Medulla oblongata (tissue), 1 donor: ENCODE results near the gene REPS1.
"Not testable (repeated sequence)": the region's sequence is repeated elsewhere in the genome, so short reads cannot be mapped to it uniquely, and the experiment has no call there.

ENCODE experiments used
- DNase-seq: peaks from one replicate; pipeline ENCODE4 v3.0.0-alpha.2; 2015; ENCODE audit errors: extremely low spot score

REPS1 gene

DNA sequence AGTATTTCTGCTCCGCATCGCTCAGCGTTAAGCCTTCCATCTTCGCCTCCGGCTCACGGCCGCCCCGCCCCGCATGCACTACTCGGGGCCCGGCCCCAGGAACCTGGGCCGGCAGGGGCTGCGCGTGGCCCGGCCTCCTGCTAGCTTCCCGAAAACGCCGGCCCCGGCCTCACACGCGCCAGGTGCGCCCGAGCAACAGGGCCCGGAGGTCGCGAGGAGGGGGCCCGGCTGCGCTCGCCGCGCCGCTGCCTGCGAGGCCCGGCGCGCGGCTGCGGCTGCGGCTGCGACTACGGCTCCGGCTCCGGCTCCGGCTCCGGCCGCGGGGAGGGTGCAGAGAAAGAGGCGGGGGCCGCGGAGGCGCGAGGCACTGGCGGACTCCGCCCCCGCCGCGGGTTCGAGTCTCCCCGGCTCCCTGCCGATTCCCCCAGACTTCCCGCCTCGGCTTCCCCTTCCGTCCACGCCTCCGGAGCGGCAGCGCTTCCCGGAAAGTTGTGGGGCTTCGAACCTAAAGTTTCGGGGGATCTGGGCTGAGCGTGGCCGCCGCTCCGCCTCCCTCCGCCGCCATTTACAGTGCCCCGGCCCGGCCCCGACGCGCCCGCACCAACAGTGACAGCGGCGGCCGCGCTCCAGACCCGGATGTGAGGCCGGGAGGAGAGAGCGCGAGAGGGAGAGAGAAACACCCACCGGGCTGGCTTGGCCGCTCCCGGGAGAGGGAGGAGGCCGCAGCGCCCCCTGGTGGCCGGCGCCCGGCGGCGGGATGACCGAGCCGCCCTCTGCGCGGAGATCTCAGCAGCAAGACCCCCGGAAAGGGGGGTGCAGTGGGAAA, at the start of gene REPS1:
TSS of gene REPS1 (minus strand) at position 611 of the 826 bp plus-strand sequence. CDS start at position 40, 571 bp downstream.
- DNase-seq: peak; percentile 92

DNA sequence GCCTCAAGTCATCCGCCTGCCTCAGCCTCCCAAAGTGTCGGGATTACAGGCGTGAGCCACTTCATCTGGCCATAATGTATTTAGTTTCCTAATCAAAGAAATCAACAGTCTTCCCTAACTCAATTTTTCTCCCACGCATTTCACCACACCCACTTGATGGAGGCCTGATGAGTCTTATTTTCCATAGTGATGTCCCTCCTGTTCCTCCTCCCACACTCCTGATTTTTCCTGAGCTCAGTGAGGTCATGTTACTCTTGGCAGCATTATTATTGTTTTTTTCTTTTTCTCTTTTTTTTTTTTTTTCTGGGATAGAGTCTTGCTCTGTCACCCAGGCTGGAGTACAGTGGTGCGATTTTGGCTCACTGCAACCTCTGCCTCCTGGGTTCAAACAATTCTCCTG, 49.4 kb upstream of the REPS1 start:
- no peak for DNase-seq

DNA sequence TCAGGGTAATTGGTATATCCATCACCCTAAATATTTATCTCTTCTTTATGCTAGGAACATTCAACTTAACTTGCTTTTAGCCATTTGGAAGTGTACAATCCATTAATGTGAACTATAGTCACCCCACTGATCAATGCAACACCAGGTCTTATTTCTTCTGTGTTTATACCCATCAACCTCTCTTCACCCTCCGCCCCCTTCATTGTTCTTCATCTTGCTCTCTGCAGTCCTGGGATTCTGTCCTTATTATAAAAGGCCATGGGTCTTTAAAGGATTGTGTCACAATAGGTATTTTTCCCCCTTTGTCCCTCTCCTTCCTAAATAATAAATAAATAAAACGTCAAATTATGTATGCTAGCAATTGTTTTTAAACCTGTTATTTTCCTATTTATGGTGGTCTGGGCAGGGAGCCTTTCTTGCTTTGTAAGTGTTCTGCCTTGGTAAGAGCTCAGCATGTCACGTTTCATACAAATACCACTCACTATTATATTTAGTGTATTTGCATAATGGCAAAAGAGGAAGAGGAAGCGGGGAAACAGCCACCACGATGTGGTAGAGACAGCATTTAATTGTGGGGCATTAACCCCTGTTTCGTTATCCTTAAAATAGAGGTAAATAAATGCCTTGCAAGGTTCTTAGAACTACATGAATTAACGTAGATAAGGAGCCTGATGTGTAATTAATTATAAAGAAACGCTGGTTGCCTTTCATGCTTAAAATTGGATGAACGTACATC, 42.3 kb upstream of the REPS1 start:
- no peak for DNase-seq

DNA sequence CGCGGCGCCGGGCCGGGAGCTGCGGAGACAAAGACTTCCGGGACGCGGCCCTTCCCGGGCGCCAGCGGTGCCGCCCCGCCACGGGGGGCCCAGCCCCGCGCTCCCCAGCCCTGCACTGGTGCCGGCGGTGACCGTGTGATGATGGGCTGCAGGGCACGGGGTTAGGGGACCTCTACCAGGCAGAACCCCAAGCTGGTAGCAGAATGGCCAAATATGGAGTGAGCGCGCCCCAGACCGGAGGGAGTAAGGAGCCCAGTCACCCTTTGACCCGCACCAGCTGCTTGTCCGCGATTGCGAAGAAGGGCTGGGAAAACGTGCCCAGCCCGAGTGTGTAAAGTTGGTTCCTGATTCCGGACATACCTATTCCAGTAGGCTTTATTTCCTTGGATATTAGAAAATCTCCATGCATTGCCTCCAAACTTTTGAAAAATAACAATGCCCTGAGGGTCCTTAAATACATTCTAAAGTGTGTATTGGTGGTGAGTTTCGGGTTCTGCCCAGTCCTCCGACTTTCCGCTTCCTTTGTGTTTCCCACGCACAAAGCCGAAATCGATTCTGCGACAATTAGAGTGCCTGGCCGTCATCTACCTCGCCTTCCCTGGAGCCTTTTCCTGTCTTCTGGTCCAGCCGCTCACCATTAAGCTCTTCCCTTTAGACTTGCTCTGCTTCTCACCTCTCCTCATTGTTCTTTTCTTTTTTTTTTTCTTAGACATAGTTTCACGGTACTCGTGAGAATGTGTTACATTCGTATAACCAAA, 41.6 kb upstream of the REPS1 start:
- DNase-seq: peak; percentile 31

- peak; percentile 38 for DNase-seq
Measured at GRCh38 chr6:139028658-139029469, 40.8 kb upstream of the REPS1 start, which contains the start of gene ABRACL. Gene ABRACL, plus strand, starts transcription at chr6:139028745. Its CDS starts 5,416 bp downstream, at chr6:139034161.

DNA sequence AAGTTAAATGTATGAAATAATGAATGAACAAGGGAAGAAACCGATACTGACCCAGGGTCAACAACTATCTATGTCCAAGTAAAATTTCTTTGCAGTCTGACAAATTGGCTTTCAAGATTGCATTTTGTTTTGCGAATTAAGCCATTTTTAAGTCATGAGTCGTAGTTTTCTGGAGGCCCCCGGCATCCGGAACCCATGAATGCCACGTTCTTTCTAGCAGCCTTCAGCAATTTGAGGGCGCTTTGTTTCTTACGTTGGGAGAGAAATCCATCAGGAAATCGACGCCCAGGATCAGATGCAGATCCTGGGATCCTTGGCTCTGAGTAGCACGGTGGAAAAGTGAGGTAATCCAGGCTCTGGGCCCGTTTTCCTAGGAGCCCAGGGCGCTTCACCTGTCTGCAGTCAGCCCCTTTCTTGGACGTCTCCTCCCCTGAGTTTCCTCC, 40.2 kb upstream of the REPS1 start:
- DNase-seq: no peak

DNA sequence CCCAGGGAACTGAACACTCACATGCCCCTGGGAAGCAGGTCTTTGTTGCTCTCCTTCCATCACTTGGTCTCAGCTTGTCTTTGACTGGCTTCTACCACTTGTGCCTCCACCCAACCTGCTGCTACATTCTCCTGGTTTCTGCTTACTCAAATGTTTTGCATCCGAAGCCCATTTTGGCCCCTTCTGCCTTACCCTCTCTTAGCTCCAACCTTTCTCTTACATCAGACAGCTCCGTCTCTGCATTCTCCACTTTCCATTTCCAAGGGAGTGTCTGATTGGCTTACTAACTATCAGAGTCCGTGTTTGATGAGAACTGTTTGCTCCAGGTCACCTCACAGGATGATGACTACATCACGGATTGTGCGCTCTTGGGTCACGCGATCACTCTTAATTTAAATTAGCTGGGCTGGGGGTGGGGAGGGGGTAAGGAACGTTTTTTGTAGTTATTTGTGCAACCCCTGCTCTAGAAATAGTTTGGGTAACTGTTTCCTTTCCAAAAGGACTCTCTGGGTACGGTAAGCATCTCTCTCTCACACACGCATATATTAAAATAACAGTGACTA, 39.6 kb upstream of the REPS1 start:
- DNase-seq: peak; percentile 7

DNA sequence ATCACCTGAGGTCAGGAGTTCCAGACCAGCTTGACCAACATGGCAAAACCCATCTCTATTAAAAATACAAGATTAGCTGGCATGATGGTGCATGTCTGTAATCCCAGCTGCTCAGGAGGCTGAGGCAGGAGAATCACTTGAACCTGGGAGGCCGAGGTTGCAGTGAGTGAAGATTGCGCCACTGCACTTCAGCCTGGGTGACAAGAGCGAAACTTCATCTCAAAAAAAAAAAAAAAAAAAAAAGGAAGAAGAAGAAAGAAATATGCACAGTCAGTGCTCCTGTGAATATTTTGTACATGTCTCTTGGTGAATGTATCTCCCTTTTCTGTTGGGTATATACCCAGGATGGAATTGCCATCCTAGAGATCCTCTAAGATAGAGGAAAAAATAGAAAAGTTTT, 37.4 kb upstream of the REPS1 start:
- DNase-seq: not testable (repeated sequence)

DNA sequence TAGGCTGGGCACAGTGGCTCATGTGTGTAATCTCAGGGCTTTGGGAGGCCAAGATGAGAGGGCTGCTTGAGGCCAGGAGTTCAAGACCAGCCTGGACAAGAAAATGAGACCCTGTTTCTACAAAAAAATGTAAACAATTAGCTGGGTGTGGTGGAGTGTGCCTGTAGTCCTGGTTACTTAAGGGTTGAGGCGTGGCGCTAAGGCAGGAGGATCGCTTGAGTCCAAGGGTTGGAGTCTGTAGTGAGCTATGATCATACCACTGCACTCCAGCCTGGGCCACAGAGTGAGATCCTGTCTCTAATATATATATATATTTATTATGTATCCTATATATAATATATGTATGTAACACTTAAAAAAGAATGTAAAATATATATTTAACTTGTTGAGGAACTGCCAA, 32.6 kb upstream of the REPS1 start:
- DNase-seq: no peak

GRCh38 chr6:139019722-139020121, 31.7 kb upstream of the REPS1 start:
- no peak for DNase-seq

DNA sequence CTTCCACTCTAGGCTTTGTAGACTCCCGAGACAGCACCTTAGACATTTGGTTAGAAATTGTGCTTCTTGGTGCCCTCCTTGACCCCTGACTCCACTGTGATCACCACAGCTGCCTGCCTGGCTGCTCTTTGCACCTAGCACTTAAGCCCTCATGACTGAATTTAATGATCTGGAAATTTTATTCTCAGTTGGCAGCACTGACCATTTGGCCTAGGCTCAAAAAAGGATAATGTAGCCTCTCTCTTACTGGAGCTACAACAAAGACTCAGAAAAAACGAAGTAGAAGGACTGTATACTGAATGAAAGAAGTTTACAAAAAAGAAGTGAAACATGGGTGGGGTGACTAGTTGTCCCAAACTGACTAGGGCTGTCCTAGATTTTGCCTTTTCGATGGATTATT, 29.2 kb upstream of the REPS1 start:
- peak; percentile 64 for DNase-seq

GRCh38 chr6:139016337-139017213, 28.5 kb upstream of the REPS1 start:
- DNase-seq: peak; percentile 21

- no peak for DNase-seq
Measured at GRCh38 chr6:139014945-139015344, 26.9 kb upstream of the REPS1 start.

- peak; percentile 12 for DNase-seq
Measured at GRCh38 chr6:139013185-139013800, 25.2 kb upstream of the REPS1 start.

DNA sequence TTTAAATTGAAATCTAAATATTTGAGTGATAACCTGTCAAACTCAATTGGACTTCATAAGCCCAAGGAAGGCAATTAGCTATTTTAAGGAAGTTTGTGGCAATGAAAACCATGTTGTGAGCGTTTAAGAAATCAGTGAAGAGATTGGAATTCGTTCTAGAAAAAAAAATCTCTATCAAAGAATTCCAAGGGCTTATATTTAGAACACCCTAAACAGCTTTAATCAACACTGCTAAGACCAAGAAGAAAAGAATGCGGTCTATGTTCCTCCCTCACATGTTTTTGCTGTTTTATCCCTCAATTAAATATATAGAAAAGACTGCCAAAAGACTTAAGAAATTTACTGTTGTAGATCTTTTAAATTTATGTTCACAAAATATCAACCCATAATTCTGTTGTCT, 23.9 kb upstream of the REPS1 start:
- DNase-seq: no peak

- DNase-seq: no peak
Measured at GRCh38 chr6:139010674-139011073, 22.6 kb upstream of the REPS1 start.

DNA sequence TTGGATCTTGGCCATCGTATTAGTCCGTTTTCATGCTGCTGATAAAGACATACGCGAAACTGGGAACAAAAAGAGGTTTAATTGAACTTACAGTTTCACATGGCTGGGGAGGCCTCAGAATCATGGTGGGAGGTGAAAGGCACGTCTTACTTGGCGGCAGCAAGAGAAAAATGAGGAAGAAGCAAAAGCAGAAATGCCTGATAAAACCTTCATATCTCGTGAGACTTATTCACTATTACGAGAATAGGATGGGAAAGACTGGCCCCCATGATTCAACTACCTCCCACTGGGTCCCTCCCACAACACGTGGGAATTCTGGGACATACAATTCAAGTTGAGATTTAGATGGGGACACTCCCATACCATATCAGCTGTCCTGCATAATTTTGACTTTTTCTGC, 20.1 kb upstream of the REPS1 start:
- DNase-seq: no peak

- no peak for DNase-seq
Measured at GRCh38 chr6:139007428-139007827, 19.4 kb upstream of the REPS1 start.

DNA sequence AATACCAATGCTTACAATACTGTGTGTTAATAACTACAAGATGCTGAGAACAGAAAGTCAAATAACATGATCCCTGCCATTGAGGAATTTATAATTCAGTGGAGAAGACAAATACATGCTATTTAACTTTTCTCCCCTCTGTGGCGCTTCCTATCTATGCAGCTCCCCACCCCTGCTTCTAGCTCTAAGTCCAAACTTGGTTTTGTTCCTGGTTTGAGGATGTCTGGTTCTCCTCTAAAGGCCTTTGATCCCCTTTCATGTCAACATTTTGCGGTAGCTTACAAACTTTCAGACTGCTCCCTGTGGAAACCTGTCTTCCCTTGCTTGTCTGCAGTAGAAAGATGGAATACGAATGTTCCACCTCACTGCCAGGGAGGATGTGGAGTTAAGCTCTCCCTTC, 18.4 kb upstream of the REPS1 start:
- no peak for DNase-seq
